Measurements from ENCODE around the gene ATP6V0D1. TPM values are rescaled to one million over a fixed set of nuclear protein-coding genes. Genes with fewer than 3 reads are reported as not detected.
A peak's percentile ranks its signal among the peaks of the same experiment; 100 is the strongest.

ATP6V0D1 gene
- total and polyA plus RNA-seq, 2 of the 4 experiments (the other 2 are of a cell fraction), result 112 to 124 TPM

DNA sequence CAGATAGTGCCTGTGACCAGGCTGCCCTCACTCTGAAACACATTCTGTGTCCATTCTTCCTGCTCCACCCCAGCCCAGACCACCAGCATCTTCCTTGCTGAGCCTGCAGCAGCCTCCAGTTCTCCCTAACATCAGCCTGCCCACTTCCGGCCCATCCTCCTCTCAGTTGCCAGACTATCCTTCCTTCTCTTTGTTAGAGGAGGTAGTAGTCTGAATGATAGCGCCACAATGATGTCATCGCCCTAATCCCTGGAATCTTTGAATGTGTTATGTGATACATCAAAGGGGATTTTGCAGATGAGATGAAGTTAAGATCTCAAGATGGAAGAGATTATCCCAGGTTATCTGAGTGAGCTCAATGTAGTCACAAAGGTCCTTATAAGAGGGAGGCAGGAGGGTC, 61.5 kb downstream of the ATP6V0D1 start:
- H3K9me1 ChIP-seq (ENCODE audit: insufficient read depth, low read length), result no peaks in the 10 kb centered on the region
- no peak overlapping the region for H3K4me2 ChIP-seq (ENCODE audit: low read depth, low read length)
- H3K56ac ChIP-seq (ENCODE audit: extremely low read depth, insufficient read depth, low read length), result no peak overlapping the region
- ATAC-seq (ENCODE audit: low read depth) (no peak), DNase-seq (peak; percentile 25)
- no peak overlapping the region for H3K14ac ChIP-seq (replicated peaks; ENCODE audit: low read depth, low read length)
- ChIA-PET POLR2A (ENCODE audit: unreplicated experiment) (no interaction called here), CTCF (no interaction called here)
- H2AK5ac ChIP-seq (ENCODE audit: low read depth, low read length), result no peak overlapping the region
- dilution Hi-C loops (cut with HindIII; ENCODE audit: low sequenced_read_pairs, unreplicated experiment) (no loop called here), intact Hi-C loops (cut with micrococcal nuclease) (no loop called here), in situ Hi-C loops (cut with MboI; ENCODE audit: low sequenced_read_pairs) (no loop called here)
- no peak overlapping the region for H2BK5ac ChIP-seq (ENCODE audit: low read depth, low read length, poor library complexity, severe bottlenecking)
- H4K5ac ChIP-seq (ENCODE audit: low read depth, low read length), result no peak overlapping the region
- peaks cover 6% of the 10 kb centered on the region for H3K27me3 ChIP-seq (ENCODE audit: control insufficient read depth, insufficient read depth, low read length)
- peak overlapping the region; percentile 18 for H2AFZ ChIP-seq (replicated peaks; ENCODE audit: low read length, poor library complexity)
- no peak overlapping the region for H3K27ac ChIP-seq (ENCODE audit: insufficient read depth, low read length)
- 100% methylated on average over 2 of the region's 3 CpGs; no CpG with 5 or more reads in 1 of the 2 experiments for WGBS, 2 experiments (ENCODE audit: extremely low coverage in 2 of 2, insufficient read length in 1 of 2)
- no peak overlapping the region for H3K23ac ChIP-seq (ENCODE audit: low read depth, low read length)
- H3K4me3 ChIP-seq (ENCODE audit: insufficient read depth, low read depth, low read length), result no peak overlapping the region
- H2BK15ac ChIP-seq (ENCODE audit: low read depth, low read length), result no peak overlapping the region
- no peak overlapping the region for H3K4ac ChIP-seq (ENCODE audit: low read depth, low read length)
- no peak overlapping the region for H3K9ac ChIP-seq (ENCODE audit: low read depth, low read length)
- no peak overlapping the region for H4K91ac ChIP-seq (ENCODE audit: insufficient read depth, low read depth, low read length)
- H2BK120ac ChIP-seq (ENCODE audit: low read depth, low read length), result no peak overlapping the region
- H3K18ac ChIP-seq (ENCODE audit: low read depth, low read length), result no peak overlapping the region
- no peaks in the 10 kb centered on the region for H4K20me1 ChIP-seq (ENCODE audit: insufficient read depth, low read length)
- no peaks in the 10 kb centered on the region; the same call in 1 of the 2 replicates for H3K4me1 ChIP-seq (ENCODE audit: control insufficient read depth, insufficient read depth, low read length)
- TF ChIP-seq RAD21 (IDR thresholded peaks at IDR 0.05; ENCODE audit: low read length), result no peak
- no peak for TF ChIP-seq CTCF (conservative IDR thresholded peaks at IDR 0.05; ENCODE audit: low read depth, low read length)
- no peak for TF ChIP-seq MAZ (IDR thresholded peaks at IDR 0.05; ENCODE audit: borderline replicate concordance, low read depth, low read length)
- no peak for TF ChIP-seq MXI1 (IDR thresholded peaks at IDR 0.05; ENCODE audit: borderline replicate concordance, low read depth, low read length)
- no peak for TF ChIP-seq RFX5 (IDR thresholded peaks at IDR 0.05; ENCODE audit: low read depth, low read length)
- TF ChIP-seq POLR2A (IDR thresholded peaks at IDR 0.05; ENCODE audit: low read depth, low read length), result no peak
- no peak for TF ChIP-seq BHLHE40 (IDR thresholded peaks at IDR 0.05; ENCODE audit: low read depth, low read length)
- no peak for TF ChIP-seq CHD1 (IDR thresholded peaks at IDR 0.05; ENCODE audit: low read depth, low read length)
- no peak for TF ChIP-seq MAFK (IDR thresholded peaks at IDR 0.05; ENCODE audit: low read depth, low read length)
- TF ChIP-seq, protein P1, sequence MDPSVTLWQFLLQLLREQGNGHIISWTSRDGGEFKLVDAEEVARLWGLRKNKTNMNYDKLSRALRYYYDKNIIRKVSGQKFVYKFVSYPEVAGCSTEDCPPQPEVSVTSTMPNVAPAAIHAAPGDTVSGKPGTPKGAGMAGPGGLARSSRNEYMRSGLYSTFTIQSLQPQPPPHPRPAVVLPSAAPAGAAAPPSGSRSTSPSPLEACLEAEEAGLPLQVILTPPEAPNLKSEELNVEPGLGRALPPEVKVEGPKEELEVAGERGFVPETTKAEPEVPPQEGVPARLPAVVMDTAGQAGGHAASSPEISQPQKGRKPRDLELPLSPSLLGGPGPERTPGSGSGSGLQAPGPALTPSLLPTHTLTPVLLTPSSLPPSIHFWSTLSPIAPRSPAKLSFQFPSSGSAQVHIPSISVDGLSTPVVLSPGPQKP (IDR thresholded peaks at IDR 0.05; ENCODE audit: borderline replicate concordance, low read depth, low read length), result no peak
- no peak for TF ChIP-seq NFE2L2 (IDR thresholded peaks at IDR 0.05; ENCODE audit: low read depth, low read length)
- no peak for TF ChIP-seq RCOR1 (IDR thresholded peaks at IDR 0.05; ENCODE audit: insufficient replicate concordance, low read length)
- no peak for TF ChIP-seq FOS (IDR thresholded peaks at IDR 0.05; ENCODE audit: low read depth, low read length)
- TF ChIP-seq, protein P2, sequence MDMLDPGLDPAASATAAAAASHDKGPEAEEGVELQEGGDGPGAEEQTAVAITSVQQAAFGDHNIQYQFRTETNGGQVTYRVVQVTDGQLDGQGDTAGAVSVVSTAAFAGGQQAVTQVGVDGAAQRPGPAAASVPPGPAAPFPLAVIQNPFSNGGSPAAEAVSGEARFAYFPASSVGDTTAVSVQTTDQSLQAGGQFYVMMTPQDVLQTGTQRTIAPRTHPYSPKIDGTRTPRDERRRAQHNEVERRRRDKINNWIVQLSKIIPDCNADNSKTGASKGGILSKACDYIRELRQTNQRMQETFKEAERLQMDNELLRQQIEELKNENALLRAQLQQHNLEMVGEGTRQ (IDR thresholded peaks at IDR 0.05; ENCODE audit: low read depth, low read length), result no peak
- no peak for TF ChIP-seq SMC3 (IDR thresholded peaks at IDR 0.05; ENCODE audit: low read depth, low read length)
- no peak for TF ChIP-seq CEBPB (IDR thresholded peaks at IDR 0.05; ENCODE audit: low read depth, low read length)
- H4K8ac ChIP-seq (ENCODE audit: low read depth in 2 of 2, low read length in 2 of 2), result no peak overlapping the region
- BruUV-seq (replicated peaks), result no TSS peak
- H3K36me3 ChIP-seq (ENCODE audit: control insufficient read depth, insufficient read depth, low read length), result no peaks in the 10 kb centered on the region
- H2AK9ac ChIP-seq (replicated peaks; ENCODE audit: low read depth, low read length, poor library complexity), result no peak overlapping the region
- H3K79me1 ChIP-seq (ENCODE audit: low read depth in 1 of 2, low read length in 2 of 2), result peaks cover 2 to 9% of the 10 kb centered on the region in 2 experiments; a peak in 3 of 4 replicates
- no peaks in the 10 kb centered on the region for H3K9me3 ChIP-seq (ENCODE audit: control insufficient read depth, insufficient read depth, low read length)
- H2BK20ac ChIP-seq (ENCODE audit: low read depth, low read length), result no peak overlapping the region
